IPS-NIHi11 (cell line): ENCODE measurements around the gene KRT16.
"Not testable (repeated sequence)": the region's sequence is repeated elsewhere in the genome, so short reads cannot be mapped to it uniquely, and the experiment has no call there.

ENCODE experiments used
- DNase-seq: peaks from one replicate; pipeline ENCODE4 v3.0.0; 2012; ENCODE audit warnings: mixed read lengths, low spot score

Gene KRT16

GRCh38 chr17:41615454-41615853, 2.9 kb upstream of the KRT16 start:
- DNase-seq, result peak; percentile 63

GRCh38 chr17:41614767-41615166, 2.2 kb upstream of the KRT16 start:
- not testable (repeated sequence) for DNase-seq

GRCh38 chr17:41614098-41614497, 1.5 kb upstream of the KRT16 start:
- DNase-seq, result no peak

- DNase-seq, result no peak
Observed at GRCh38 chr17:41613277-41614082, 913 bp upstream of the KRT16 start.

- DNase-seq, result no peak
Observed at GRCh38 chr17:41610965-41611640, 1.5 kb downstream of the KRT16 start.

GRCh38 chr17:41610061-41610517, 2.5 kb downstream of the KRT16 start:
- DNase-seq, result not testable (repeated sequence)

- not testable (repeated sequence) for DNase-seq
Observed at GRCh38 chr17:41606930-41607329, 5.6 kb downstream of the KRT16 start.

- no peak for DNase-seq
Observed at GRCh38 chr17:41602524-41602923, 10.0 kb downstream of the KRT16 start.

- no peak for DNase-seq
Observed at GRCh38 chr17:41600318-41600717, 12.2 kb downstream of the KRT16 start.

GRCh38 chr17:41599680-41600079, 12.9 kb downstream of the KRT16 start:
- DNase-seq, result no peak

GRCh38 chr17:41595585-41595984, 17.0 kb downstream of the KRT16 start:
- no peak for DNase-seq

GRCh38 chr17:41594363-41594915, 18.1 kb downstream of the KRT16 start:
- DNase-seq, result no peak

- DNase-seq, result no peak
Observed at GRCh38 chr17:41593306-41593981, 19.1 kb downstream of the KRT16 start.

GRCh38 chr17:41592601-41593305, 19.8 kb downstream of the KRT16 start:
- no peak for DNase-seq

- DNase-seq, result no peak
Observed at GRCh38 chr17:41589301-41589700, 23.3 kb downstream of the KRT16 start.

- DNase-seq, result no peak
Observed at GRCh38 chr17:41588126-41588810, 24.3 kb downstream of the KRT16 start.

- DNase-seq, result no peak
Observed at GRCh38 chr17:41586863-41587495, 25.6 kb downstream of the KRT16 start, which contains the start of gene KRT14. KRT14 (minus strand) TSS chr17:41586895; CDS start chr17:41586834, 61 bp downstream.

GRCh38 chr17:41585301-41586056, 27.1 kb downstream of the KRT16 start:
- DNase-seq, result no peak

- DNase-seq, result not testable (repeated sequence)
Observed at GRCh38 chr17:41584331-41584927, 28.1 kb downstream of the KRT16 start.
